ACC112 (cell line): ENCODE results near the gene ADO.
A peak's percentile ranks its signal among the peaks of the same experiment; 100 is the strongest.

Experiments used
- H2AFZ ChIP-seq: fragments of 200-600 bp; sonication (generic); one replicate; pipeline ENCODE4 v1.6.0; 2017; ENCODE audit warnings: antibody characterized with exemption, low read length; ENCODE audit not compliant: unreplicated experiment
- H3K27ac ChIP-seq: fragments of 200-600 bp; sonication (generic); 2 replicates; pipeline ENCODE4 v1.5.1; 2014; ENCODE audit warnings: low read depth, mild to moderate bottlenecking, antibody characterized with exemption, low read length, moderate library complexity
- H3K27me3 ChIP-seq: fragments of 200-600 bp; sonication (generic); 2 replicates; pipeline ENCODE4 v1.6.1; 2014; ENCODE audit warnings: mild to moderate bottlenecking, antibody characterized with exemption, low read length, moderate library complexity, mixed read lengths; ENCODE audit not compliant: insufficient read depth
- H3K36me3 ChIP-seq: fragments of 200-600 bp; sonication (generic); 2 replicates; pipeline ENCODE4 v1.6.1; 2016; ENCODE audit warnings: mild to moderate bottlenecking, antibody characterized with exemption, low read length, moderate library complexity, mixed read lengths; ENCODE audit not compliant: insufficient read depth
- H3K4me1 ChIP-seq: fragments of 200-600 bp; sonication (generic); one replicate; pipeline ENCODE4 v1.6.1; 2016; ENCODE audit warnings: low read length, mixed read lengths; ENCODE audit not compliant: insufficient read depth, unreplicated experiment, control insufficient read depth
- H3K4me3 ChIP-seq: fragments of 200-600 bp; sonication (generic); 2 replicates; pipeline ENCODE4 v1.5.1; 2014; ENCODE audit warnings: mild to moderate bottlenecking, low read depth, low read length
- H3K79me2 ChIP-seq: fragments of 200-600 bp; sonication (generic); one replicate; pipeline ENCODE4 v1.6.0; 2016; ENCODE audit warnings: low read length; ENCODE audit not compliant: control insufficient read depth, unreplicated experiment, insufficient read depth

ADO gene

GRCh38 chr10:62812672-62813439 is 8.3 kb downstream of the ADO start:
- no peak overlapping the region for H2AFZ ChIP-seq
- no peak overlapping the region for H3K4me3 ChIP-seq
- H3K27me3 ChIP-seq: peaks cover 22% of the 10 kb centered on the region
- H3K79me2 ChIP-seq: peaks cover 10% of the 10 kb centered on the region
- no peaks in the 10 kb centered on the region for H3K36me3 ChIP-seq
- H3K4me1 ChIP-seq: peaks cover 5% of the 10 kb centered on the region
- no peak overlapping the region for H3K27ac ChIP-seq

GRCh38 chr10:62813453-62813852 is 8.9 kb downstream of the ADO start:
- Histone ChIP-seq H3K4me1 (peaks cover 5% of the 10 kb centered on the region), H3K27me3 (peaks cover 26% of the 10 kb centered on the region), H3K79me2 (peaks cover 5% of the 10 kb centered on the region), H3K4me3 (no peak overlapping the region), H3K27ac (no peak overlapping the region), H2AFZ (no peak overlapping the region), H3K36me3 (no peaks in the 10 kb centered on the region)

- no peak overlapping the region for H2AFZ ChIP-seq
- peaks cover 26% of the 10 kb centered on the region for H3K27me3 ChIP-seq
- no peak overlapping the region for H3K4me3 ChIP-seq
- no peak overlapping the region for H3K27ac ChIP-seq
- no peaks in the 10 kb centered on the region for H3K79me2 ChIP-seq
- H3K36me3 ChIP-seq: no peaks in the 10 kb centered on the region
- peaks cover 5% of the 10 kb centered on the region for H3K4me1 ChIP-seq
Measured at GRCh38 chr10:62813981-62814380, 9.5 kb downstream of the ADO start.

- Histone ChIP-seq H3K27me3 (peaks cover 33% of the 10 kb centered on the region), H3K27ac (no peak overlapping the region), H3K36me3 (no peaks in the 10 kb centered on the region), H3K4me1 (peaks cover 5% of the 10 kb centered on the region), H3K79me2 (no peaks in the 10 kb centered on the region), H3K4me3 (peak overlapping the region; percentile 81), H2AFZ (no peak overlapping the region)
Measured at GRCh38 chr10:62814756-62815380, 10.3 kb downstream of the ADO start.

GRCh38 chr10:62815381-62816075 is 11.0 kb downstream of the ADO start:
- Histone ChIP-seq H3K36me3 (no peaks in the 10 kb centered on the region), H3K79me2 (no peaks in the 10 kb centered on the region), H3K4me3 (peak overlapping the region; percentile 81), H3K27me3 (peaks cover 40% of the 10 kb centered on the region), H3K4me1 (peaks cover 5% of the 10 kb centered on the region), H3K27ac (no peak overlapping the region), H2AFZ (no peak overlapping the region)

GRCh38 chr10:62816076-62816330 is 11.5 kb downstream of the ADO start:
- H3K79me2 ChIP-seq: no peaks in the 10 kb centered on the region
- no peaks in the 10 kb centered on the region for H3K36me3 ChIP-seq
- peak overlapping the region; percentile 81 for H3K4me3 ChIP-seq
- no peak overlapping the region for H3K27ac ChIP-seq
- peaks cover 5% of the 10 kb centered on the region for H3K4me1 ChIP-seq
- no peak overlapping the region for H2AFZ ChIP-seq
- peaks cover 45% of the 10 kb centered on the region for H3K27me3 ChIP-seq

GRCh38 chr10:62816331-62817120 is 12.0 kb downstream of the ADO start, which contains the start of gene EGR2:
EGR2 (minus strand) TSS chr10:62816366; CDS start chr10:62816029, 337 bp downstream.
- Histone ChIP-seq H3K4me3 (peak within 1 kb of the TSS; percentile 81), H3K27me3 (peaks cover 50% of the 10 kb centered on the region), H2AFZ (peak within 1 kb of the TSS; percentile 49), H3K4me1 (peaks cover 5% of the 10 kb centered on the region), H3K27ac (0 out of 2 replicates have a peak within 1 kb of the TSS, but pooled peaks have one; percentile 5), H3K36me3 (no peaks in the 10 kb centered on the region), H3K79me2 (no peaks in the 10 kb centered on the region)

GRCh38 chr10:62817121-62817765 is 12.7 kb downstream of the ADO start:
- Histone ChIP-seq H3K27me3 (peaks cover 50% of the 10 kb centered on the region), H2AFZ (peak overlapping the region; percentile 49), H3K79me2 (no peaks in the 10 kb centered on the region), H3K4me3 (peak overlapping the region; percentile 81), H3K4me1 (peaks cover 5% of the 10 kb centered on the region), H3K27ac (no peak overlapping the region), H3K36me3 (no peaks in the 10 kb centered on the region)

- H3K27me3 ChIP-seq: peaks cover 50% of the 10 kb centered on the region
- peak overlapping the region; percentile 65 for H2AFZ ChIP-seq
- H3K4me3 ChIP-seq: peak overlapping the region; percentile 81
- no peak overlapping the region for H3K27ac ChIP-seq
- H3K36me3 ChIP-seq: no peaks in the 10 kb centered on the region
- peaks cover 5% of the 10 kb centered on the region for H3K4me1 ChIP-seq
- H3K79me2 ChIP-seq: no peaks in the 10 kb centered on the region
Measured at GRCh38 chr10:62817766-62818425, 13.4 kb downstream of the ADO start.
